WTC11 (cell line): ENCODE results near the gene POU3F1.

ENCODE experiments used
- CTCF ChIP-seq: fragments of 200-600 bp; IDR thresholded peaks from 2 replicates; pipeline ENCODE4 v1.8.0; 2022; ENCODE audit warnings: antibody characterized with exemption
- ELF4 ChIP-seq: sonication (generic); formaldehyde crosslinking; IDR thresholded peaks from 2 replicates; pipeline ENCODE4 v1.8.1; 2022; ENCODE audit warnings: low read depth, mild to moderate bottlenecking, moderate library complexity, missing genetic modification reagents
- EMX1 ChIP-seq: fragments of 250-450 bp; sonication (Bioruptor Pico); IDR thresholded peaks from 2 replicates; pipeline ENCODE4 v1.8.0; 2021; ENCODE audit warnings: mild to moderate bottlenecking
- FOXJ3 ChIP-seq: sonication (generic); formaldehyde crosslinking; IDR thresholded peaks from 2 replicates; pipeline ENCODE4 v1.9.0; 2021; ENCODE audit warnings: missing genetic modification reagents, mild to moderate bottlenecking, borderline replicate concordance
- FOXK1 ChIP-seq: sonication (generic); formaldehyde crosslinking; IDR thresholded peaks from 2 replicates; pipeline ENCODE4 v1.8.0; 2022; ENCODE audit warnings: mild to moderate bottlenecking, moderate library complexity, missing genetic modification reagents
- PREB ChIP-seq: sonication (generic); formaldehyde crosslinking; IDR thresholded peaks from 2 replicates; pipeline ENCODE4 v1.8.1; 2022; ENCODE audit warnings: mild to moderate bottlenecking, missing genetic modification reagents, moderate library complexity, borderline replicate concordance
- TF ChIP-seq, protein P1 (sequence below): sonication (generic); formaldehyde crosslinking; IDR thresholded peaks from 2 replicates; pipeline ENCODE4 v1.8.1; 2023; ENCODE audit warnings: mild to moderate bottlenecking, missing genetic modification reagents, moderate library complexity

- TF ChIP-seq PREB (CRISPR knock-in tag) (no peak), FOXK1 (CRISPR knock-in tag) (no peak), CTCF (no peak), EMX1 (CRISPR knock-in tag) (no peak), FOXJ3 (CRISPR knock-in tag) (no peak), ELF4 (CRISPR knock-in tag) (no peak)
- TF ChIP-seq, protein P1, sequence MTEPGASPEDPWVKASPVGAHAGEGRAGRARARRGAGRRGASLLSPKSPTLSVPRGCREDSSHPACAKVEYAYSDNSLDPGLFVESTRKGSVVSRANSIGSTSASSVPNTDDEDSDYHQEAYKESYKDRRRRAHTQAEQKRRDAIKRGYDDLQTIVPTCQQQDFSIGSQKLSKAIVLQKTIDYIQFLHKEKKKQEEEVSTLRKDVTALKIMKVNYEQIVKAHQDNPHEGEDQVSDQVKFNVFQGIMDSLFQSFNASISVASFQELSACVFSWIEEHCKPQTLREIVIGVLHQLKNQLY: no peak
Observed at GRCh38 chr1:38000233-38000528, 46.4 kb downstream of the POU3F1 start.
